Fibroblast of the aortic adventitia (primary cell): Measurements from ENCODE around the gene RTN4R. TPM values are rescaled to one million over a fixed set of nuclear protein-coding genes. Genes with fewer than 3 reads are reported as not detected.
"Not testable (repeated sequence)": the region's sequence is repeated elsewhere in the genome, so short reads cannot be mapped to it uniquely, and the experiment has no call there.

ENCODE experiments used
- DNase-seq: peaks from one replicate; pipeline ENCODE4 v3.0.0-alpha.2; 2010; ENCODE audit warnings: low read depth
- H3K4me3 ChIP-seq: 2 replicates; pipeline ENCODE4 v1.5.1; 2011; ENCODE audit warnings: low read depth, mild to moderate bottlenecking, control low read depth, low read length, moderate library complexity
- total RNA-seq: library from RNA; depleted of rRNA; stranded (reverse); fragments of >200 nt; gene quantifications from 2 replicates; pipeline ENCODE4 v1.2.3, GENCODE V29; 2012; ENCODE audit warnings: low replicate concordance
- TF ChIP-seq, protein P1 (sequence below): IDR thresholded peaks from 2 replicates; pipeline ENCODE4 v1.5.1; 2011; ENCODE audit warnings: mild to moderate bottlenecking, low read length, control low read depth, inconsistent platforms; ENCODE audit not compliant: insufficient read depth

The RTN4R gene
- total RNA-seq, 1 donor, result 0.09 TPM

DNA sequence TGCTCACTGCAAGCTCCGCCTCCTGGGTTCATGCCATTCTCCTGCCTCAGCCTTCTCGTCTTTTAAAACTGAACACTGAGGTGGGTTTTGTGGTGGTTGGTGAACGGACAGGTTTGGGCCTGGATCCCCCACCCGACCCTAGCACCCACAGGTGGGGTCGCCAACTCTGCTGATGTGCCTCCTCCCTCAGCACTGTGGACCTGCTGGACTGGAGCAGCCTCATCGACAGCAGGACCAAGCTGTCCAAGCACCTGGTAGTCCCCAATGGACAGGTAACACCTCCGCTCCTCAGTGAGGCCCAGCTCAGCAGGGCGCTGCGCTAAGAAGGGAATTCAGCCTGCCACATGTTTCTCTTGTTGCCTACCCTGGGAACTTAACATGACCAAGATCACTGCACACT, 36.5 kb upstream of the RTN4R start:
- no peak for DNase-seq
- H3K4me3 ChIP-seq, result no peak overlapping the region
- TF ChIP-seq, protein P1, sequence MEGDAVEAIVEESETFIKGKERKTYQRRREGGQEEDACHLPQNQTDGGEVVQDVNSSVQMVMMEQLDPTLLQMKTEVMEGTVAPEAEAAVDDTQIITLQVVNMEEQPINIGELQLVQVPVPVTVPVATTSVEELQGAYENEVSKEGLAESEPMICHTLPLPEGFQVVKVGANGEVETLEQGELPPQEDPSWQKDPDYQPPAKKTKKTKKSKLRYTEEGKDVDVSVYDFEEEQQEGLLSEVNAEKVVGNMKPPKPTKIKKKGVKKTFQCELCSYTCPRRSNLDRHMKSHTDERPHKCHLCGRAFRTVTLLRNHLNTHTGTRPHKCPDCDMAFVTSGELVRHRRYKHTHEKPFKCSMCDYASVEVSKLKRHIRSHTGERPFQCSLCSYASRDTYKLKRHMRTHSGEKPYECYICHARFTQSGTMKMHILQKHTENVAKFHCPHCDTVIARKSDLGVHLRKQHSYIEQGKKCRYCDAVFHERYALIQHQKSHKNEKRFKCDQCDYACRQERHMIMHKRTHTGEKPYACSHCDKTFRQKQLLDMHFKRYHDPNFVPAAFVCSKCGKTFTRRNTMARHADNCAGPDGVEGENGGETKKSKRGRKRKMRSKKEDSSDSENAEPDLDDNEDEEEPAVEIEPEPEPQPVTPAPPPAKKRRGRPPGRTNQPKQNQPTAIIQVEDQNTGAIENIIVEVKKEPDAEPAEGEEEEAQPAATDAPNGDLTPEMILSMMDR, result no peak

DNA sequence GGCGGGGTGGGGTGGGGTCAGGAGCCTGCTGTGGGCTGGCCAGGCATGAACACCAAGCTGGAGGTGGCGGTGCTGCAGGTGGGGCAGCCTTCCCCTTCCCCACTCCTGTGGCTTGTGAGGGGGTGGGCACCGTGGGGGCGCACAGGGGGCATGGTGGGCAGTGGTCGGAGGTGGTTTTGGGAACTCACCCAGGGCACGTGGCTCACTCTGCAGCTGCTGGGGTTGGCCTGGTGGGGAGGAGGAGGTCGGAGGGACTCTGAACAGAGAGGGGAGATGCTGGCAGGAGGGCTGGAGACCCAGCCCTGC, 35.1 kb upstream of the RTN4R start:
- H3K4me3 ChIP-seq, DNase-seq: not testable (repeated sequence)

DNA sequence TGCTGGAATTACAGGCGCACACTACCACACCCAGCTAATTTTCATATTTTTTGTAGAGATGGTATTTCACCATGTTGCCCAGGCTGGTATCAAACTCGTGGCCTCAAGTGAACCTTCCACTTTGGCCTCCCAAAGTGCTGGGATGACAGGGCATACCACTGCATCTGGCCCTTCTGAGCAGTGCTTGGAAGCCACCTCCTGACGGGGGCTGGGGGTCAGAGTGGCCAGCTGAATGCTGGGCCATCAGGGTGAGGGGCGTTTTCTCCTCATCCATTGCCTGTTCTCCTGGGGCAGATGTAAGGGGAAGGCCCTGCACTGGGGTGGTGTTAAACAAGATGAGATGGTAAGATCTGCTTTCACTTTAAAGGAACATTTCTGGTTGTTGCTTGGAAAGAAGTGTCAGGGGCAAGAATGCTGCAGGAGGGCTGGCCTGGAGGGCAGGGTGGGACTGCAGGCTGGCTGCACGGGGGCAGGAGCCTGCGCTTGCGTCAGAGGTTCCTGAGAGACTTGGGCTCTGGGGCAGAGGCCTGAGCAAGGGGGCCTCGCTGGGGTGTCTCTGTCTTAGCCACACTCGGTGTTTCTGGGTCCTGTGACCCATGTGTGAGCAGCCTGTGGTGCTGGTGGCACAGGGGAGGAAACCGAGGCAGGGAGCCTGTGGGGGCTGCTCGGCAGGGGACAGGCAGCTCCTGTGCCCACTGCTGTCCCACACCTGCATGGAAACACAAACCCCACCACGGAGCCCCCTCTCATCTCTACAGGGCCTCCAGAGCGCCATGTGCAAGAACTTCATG, 34.5 kb upstream of the RTN4R start:
- TF ChIP-seq, protein P1, result no peak
- no peak for DNase-seq
- no peak overlapping the region for H3K4me3 ChIP-seq

DNA sequence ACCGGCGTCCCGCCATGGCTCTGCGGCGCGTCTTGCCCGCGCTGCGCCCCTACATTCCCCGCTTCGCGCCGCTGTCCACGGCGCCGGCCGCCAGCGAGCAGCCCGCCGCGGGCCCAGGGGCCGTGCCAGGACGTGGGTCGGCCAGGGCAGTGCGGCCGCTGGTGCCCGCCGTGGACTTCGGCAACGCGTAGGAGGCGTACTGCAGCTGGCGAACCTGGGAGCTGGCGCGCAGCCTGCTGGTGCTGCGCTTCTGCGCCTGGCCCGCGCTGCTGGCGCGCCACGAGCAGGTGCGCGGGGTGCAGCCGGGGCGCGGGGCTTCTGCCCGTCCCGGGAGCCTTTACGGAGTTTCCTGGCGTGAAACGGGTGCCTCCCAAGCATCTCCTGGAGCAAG, 31.6 kb upstream of the RTN4R start:
- peak overlapping the region; percentile 58 for H3K4me3 ChIP-seq
- DNase-seq, result no peak
- TF ChIP-seq, protein P1, result no peak

DNA sequence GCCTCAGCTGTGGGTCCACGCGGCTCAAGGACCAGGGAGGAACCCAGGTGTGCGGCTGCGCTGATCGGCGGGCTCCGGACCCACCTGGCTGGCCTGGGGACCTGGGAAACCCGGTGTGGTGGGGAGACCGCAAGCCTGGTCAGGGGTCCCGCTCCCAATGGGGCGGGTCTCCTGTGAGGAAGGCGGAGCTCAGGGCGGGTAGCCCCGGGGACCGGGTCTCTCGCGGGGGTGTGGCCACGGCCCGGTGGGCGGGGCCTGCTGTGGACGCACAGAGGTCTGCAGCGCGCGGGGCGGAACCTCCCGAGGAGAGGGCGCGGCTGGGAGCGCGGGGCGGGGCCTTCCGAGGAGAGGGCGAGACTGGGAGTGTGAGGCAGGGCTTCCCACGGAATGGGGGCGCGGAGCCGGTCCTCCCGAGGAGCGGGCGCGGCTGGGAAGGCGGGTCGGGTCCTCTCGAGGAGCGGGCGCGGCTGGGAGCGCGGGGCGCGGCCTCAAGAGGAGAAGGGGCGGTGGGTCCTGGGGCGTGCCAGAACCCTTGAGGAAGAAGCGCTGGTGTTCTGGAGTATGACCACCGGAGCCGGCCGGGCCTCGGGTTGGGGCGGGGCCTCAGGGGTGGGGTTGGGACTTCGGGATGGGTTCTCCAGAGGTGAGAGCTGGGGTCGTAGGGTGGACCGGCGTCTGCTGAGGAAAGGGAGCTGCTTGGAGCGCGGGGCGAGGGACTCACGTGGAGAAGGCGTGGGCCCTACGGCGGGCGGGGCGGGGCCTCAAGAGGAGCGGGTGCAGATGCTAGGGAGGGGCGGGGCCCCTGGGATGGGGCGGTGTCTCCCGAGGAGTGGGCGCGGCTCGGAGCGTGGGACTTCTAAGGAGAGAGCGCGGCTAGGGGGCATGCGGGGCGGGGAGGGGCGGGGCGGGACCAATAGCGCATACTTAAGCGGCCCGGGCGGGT, 31.0 kb upstream of the RTN4R start:
- peak; percentile 58 for DNase-seq
- H3K4me3 ChIP-seq, result peak overlapping the region; percentile 58
- TF ChIP-seq, protein P1, result no peak

DNA sequence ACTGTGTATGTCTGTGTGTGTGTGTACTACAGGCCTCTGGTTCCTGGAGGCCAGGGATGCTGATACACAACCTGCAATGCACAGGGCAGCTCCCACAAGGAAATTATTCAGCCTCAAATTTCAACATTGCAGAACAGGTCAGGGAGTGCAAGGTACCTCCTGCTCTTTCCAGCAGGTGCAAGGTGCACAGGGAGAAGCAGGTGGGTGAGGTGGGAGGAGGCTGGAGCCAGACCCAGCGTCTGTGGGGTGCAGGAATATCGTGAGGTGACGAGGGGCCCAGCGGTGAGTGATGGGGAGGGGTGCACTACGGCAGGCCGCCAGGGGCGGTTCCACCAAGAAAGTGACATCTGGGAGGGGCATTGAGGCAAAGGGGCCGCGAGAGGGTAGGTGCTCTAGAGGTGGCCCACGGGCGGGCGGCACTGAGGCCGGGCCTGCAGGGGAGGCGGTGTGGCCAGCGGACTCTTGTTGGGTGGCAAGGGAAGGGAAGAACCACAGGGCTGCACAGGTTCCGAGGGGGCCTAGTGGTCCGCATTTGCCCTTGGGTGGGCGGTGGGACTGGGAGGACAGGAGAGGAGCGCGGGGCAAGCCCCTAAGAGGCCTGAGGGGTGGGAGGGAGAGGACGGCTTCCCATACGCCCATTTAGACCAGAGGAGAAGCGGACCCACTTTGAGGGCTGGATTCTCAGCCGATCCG, 30.1 kb upstream of the RTN4R start:
- DNase-seq, result no peak
- H3K4me3 ChIP-seq, result no peak overlapping the region
- TF ChIP-seq, protein P1, result no peak
